GM19395 (cell line): ENCODE data around the gene GABRD.

Source experiments
- ATAC-seq: cut with Tn5 transposase; IDR thresholded peaks from one replicate; pipeline ENCODE4 v1.9.1; 2021; ENCODE audit warnings: mild to moderate bottlenecking, moderate library complexity; ENCODE audit not compliant: unreplicated experiment

The GABRD gene

GRCh38 chr1:2014741-2015735 is 4.1 kb upstream of the GABRD start:
- ATAC-seq: no peak

DNA sequence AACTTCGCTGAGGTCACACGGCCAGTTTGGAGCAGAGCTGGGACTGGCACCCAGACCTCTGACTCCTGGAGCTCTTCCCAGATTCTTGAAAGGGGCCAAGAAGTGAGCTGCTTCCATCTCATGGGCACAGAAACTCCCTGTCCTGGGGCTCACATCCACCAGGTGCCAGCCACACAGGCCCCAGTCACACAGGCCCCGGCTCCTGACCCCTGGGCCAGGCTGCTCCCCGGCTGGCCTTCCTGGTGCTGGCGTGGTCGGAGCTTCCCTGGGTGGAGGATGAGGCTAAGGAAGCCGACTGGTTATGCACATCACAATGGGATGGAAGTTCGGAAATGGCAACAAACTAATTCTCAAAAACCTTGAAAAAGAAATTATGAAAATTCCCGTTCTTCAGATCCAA is 3.0 kb upstream of the GABRD start:
- no peak for ATAC-seq

DNA sequence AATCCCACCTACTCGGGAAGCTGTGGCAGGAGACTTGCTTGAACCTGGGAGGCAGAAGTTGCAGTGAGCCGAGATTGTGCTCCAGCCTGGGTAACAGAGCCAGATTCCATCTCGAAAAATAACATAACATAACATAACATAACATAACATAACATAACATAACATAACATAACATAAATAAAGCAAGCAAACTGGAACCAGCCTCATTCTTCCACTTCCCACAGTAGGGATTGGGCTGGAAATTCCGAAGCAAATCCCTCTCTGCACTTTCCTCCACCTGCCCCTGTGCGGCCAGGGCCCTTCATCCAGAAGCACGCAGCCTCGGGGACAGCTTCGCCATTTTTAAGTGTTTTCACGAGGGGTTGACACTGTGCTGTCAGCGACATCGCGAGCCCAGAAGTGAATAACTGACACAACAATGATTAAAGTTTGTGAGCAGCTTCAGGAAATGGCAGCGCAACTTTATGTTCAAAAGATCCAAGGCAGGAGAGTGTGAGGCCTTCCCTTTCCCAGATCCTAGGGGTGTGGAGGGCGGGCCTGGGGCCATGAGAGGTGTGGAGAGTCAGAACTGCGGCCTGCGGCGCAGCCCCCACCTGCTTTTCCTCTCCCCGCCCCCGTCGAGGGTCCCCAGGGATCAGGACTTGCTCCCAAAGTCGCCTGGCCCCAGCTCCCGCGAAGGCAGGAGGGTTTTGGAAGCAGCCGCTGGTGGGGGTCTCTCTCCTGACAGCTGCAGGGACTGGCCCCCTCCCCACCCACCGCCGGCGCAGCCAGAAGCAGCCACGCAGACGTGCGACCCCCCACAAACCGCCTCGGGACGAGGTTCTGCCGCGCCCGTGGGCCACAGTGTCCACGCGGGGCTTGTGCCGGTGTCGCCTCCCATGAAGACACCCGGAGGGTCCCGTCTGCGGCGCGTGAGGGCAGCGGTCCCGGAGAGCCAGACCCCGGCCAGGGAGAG is 651 bp upstream of the GABRD start:
- no peak for ATAC-seq

DNA sequence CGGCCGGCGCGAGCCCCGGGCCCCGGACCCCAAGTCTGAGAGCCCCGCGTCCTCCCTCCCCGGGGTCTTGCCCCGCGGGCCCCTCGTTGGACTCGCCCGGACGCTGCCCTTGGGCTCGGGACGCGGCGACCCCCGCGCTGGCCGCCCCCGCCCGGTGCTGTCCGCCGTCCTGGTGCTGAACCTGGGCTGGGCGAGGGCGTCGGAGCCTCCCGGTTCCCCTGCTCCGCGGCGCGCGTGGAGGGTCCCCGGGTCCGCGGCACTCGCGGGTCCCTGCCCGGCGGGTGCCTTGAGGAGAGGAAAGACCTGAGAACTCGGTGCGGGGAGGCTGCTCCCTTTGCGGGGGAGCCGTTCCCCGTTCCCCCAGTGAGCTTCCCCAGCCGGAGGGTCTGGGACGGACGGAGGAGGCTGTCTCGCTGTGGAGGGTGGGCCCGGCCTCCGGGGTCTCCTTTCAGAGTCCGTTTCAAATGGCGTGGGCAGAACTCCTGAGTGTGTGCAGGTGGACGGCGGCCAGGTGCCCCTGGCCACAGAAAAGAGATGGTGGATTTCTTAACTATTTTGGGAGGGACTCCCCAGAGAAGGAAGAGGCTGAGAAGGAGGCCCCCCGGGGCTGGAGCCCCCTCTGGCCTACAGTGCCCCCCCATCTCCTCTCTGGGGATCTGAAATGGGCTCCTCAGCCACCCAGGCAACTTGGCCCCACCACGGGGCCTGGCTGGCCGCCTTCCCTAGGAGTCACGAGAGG is 595 bp downstream of the GABRD start:
- ATAC-seq: no peak

- ATAC-seq: no peak
These were observed 1.1 kb downstream of the GABRD start for GRCh38 chr1:2020310-2020655.

DNA sequence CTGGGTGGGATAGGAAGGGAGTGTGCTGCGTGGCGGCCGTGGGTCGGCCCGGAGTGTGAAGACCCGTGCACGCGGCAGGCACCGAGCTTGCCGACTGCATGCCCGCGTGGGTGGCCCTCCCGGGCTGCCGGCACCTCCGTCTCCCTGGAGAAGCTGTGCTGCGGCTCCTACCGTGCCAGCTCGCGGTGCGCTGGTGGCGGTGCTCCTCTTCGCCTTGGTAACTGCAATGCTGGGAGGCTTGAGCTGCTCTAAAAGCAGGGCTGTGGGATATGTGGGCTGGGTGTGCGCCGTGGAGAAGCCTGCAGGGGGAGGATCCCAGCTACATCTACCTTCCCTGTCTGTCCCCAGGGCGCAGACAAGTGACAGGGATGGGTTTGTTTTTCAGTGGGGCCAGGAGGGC is 2.4 kb downstream of the GABRD start:
- no peak for ATAC-seq

- ATAC-seq: no peak
These were observed 3.1 kb downstream of the GABRD start for GRCh38 chr1:2022063-2022770.

GRCh38 chr1:2023187-2023586 is 4.0 kb downstream of the GABRD start:
- ATAC-seq: no peak

DNA sequence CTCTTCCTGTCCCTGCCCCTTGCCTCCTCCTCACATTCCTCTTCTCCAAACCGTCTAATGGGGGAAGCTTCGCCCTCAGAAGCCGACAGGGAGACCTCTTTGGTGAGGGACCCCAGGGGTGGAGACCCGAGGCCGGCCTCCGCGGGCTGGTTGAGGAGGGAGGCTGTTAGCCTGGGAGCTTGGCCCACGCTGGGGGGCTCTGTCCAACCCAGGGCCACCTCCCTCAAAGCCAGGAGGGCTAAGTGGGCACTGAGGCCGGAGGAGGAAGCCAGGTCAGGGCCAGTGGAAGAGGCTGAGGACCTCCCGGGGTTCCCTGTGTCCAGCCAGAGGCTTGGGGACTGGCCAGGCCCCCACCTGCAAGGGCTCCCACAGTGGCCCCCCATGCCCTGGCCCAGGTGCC is 5.3 kb downstream of the GABRD start:
- no peak for ATAC-seq

DNA sequence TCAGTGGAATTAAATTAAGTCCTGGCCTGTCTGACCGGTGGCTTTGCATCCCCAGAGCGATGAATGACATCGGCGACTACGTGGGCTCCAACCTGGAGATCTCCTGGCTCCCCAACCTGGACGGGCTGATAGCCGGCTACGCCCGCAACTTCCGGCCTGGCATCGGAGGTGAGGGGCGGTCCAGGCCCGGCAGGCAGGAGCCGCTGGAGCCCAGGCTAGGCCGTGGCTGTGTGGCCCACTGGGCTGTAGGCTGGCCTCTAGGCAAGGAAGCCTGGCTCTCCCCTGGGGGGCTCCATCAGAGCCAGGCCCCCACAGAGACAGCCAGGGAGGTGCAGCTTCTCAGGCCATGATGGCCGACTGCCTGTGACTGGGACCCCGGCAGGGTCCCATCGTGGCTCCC is 5.7 kb downstream of the GABRD start:
- no peak for ATAC-seq

DNA sequence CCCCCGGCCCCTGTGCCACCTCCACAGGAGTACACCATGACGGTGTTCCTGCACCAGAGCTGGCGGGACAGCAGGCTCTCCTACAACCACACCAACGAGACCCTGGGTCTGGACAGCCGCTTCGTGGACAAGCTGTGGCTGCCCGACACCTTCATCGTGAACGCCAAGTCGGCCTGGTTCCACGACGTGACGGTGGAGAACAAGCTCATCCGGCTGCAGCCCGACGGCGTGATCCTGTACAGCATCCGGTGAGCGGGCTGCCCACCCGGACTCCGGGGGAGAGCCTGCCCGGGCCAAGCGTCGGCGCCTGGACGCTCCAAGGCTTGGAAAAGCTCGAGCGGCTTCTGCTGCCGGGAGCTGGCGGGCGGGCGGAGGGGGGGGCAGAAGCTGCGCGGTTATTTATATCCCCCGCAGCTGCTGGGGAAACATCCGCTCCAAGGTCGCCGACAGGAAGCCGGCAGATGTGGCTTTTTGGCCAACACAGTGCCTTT is 6.4 kb downstream of the GABRD start:
- no peak for ATAC-seq

DNA sequence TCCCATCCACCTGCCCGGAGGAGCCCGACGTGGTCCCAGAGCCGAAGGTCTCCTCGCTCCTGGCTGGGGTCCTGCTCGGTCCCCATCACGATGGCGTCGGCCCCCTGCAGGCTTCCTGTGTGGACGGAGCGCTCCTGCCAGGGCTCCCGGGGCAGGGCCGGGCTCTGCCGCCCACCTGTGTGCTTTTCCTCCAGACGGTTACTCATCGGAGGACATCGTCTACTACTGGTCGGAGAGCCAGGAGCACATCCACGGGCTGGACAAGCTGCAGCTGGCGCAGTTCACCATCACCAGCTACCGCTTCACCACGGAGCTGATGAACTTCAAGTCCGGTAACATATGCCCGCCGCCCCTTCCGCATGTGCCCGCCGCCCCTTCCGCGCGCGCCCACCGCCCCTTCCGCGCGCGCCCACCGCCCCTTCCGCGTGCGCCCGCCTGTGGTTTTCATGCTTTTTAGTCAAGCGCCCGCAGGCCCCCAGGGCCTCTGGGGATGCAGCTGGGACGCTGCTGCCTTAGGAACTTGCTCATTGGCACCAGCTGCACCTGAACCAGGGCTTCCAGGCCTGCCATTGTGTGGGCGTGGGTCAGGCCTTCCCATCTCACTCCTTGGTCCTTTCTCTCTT is 8.9 kb downstream of the GABRD start:
- no peak for ATAC-seq

DNA sequence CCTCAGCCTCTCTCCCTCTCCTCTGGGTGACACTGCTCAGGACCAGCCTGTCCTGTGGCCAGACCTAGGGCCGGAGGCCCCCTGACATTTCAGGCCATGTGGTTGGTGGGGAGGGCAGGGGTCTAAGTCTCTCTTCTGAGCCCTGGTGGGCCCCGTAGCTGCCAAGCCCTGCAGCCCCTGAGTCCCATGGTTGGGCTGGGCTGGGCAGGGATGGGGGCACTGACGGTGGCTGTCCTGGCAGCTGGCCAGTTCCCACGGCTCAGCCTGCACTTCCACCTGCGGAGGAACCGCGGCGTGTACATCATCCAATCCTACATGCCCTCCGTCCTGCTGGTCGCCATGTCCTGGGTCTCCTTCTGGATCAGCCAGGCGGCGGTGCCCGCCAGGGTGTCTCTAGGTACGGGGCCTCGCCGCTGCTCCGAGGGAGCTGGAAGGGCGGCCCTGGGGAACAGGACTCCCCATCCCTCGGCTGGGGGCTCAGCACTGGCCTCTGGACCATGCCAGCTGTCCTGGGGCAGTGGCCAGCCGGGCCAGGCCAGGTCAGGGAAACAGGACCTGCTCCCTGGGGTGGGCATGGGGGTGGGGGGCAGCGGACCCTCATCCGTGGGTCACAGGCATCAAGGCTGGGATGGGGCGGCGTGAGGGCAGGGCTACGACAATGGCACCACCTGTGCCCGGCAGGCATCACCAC is 9.9 kb downstream of the GABRD start:
- no peak for ATAC-seq

DNA sequence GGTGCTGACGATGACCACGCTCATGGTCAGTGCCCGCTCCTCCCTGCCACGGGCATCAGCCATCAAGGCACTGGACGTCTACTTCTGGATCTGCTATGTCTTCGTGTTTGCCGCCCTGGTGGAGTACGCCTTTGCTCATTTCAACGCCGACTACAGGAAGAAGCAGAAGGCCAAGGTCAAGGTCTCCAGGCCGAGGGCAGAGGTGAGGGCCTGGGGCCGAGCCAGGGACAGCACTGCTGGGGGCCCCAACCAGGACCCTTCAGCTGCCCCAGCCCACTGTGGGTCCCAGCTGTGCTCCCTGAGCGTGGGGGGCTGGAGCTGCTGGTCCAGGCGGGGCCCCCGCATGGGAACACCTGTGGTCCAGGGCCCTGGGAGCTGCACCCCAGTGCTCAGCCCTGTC is 10.4 kb downstream of the GABRD start:
- no peak for ATAC-seq

GRCh38 chr1:2030076-2030871 is 11.1 kb downstream of the GABRD start:
- ATAC-seq: no peak

GRCh38 chr1:2031546-2032540 is 12.7 kb downstream of the GABRD start:
- no peak for ATAC-seq

- ATAC-seq: no peak
These were observed 13.6 kb downstream of the GABRD start for GRCh38 chr1:2032737-2033136.
